BJ (cell line): ENCODE data around the gene IL36RN. TPM values are rescaled to one million over a fixed set of nuclear protein-coding genes. Genes with fewer than 3 reads are reported as not detected.

ENCODE experiments used
- CTCF ChIA-PET: fragments of 350-600 bp; formaldehyde crosslinking; extraction: SDS; loops from one replicate; lab custom pipeline; 2021; ENCODE audit warnings: antibody characterized with exemption, inconsistent platforms; lab: Yijun Ruan, JAX
- POLR2A ChIA-PET: fragments of 300-600 bp; sonication (Branson Sonifier 250); formaldehyde crosslinking; extraction: SDS; loops from one replicate; lab custom pipeline; 2021; ENCODE audit warnings: antibody characterized with exemption; lab: Charles Lee
- DNase-seq: peaks from one replicate; pipeline ENCODE4 v3.0.0-alpha.2; 2011; ENCODE audit warnings: low read depth
- H3K27me3 ChIP-seq: 2 replicates; pipeline ENCODE4 v1.6.0; 2011; ENCODE audit warnings: low read length; ENCODE audit not compliant: control insufficient read depth, insufficient read depth
- H3K36me3 ChIP-seq: 2 replicates; pipeline ENCODE4 v1.5.1; 2011; ENCODE audit warnings: low read length; ENCODE audit not compliant: control insufficient read depth, insufficient read depth
- H3K4me3 ChIP-seq: 2 replicates; pipeline ENCODE4 v1.5.1; 2011; ENCODE audit warnings: low read depth, mild to moderate bottlenecking, control low read depth, low read length
- polyA plus RNA-seq: library from polyadenylated mRNA; depleted of rRNA; stranded (reverse); fragments of >200 nt; gene quantifications from 2 replicates; pipeline ENCODE4 v1.2.3, GENCODE V29; 2011
- TF ChIP-seq, protein P1 (sequence below): IDR thresholded peaks from 2 replicates; pipeline ENCODE4 v1.5.1; 2011; ENCODE audit warnings: low read depth, mild to moderate bottlenecking, control low read depth, inconsistent platforms, low read length, moderate library complexity; ENCODE audit not compliant: insufficient read depth

IL36RN gene
- polyA plus RNA-seq, 1 experiment = not detected

DNA sequence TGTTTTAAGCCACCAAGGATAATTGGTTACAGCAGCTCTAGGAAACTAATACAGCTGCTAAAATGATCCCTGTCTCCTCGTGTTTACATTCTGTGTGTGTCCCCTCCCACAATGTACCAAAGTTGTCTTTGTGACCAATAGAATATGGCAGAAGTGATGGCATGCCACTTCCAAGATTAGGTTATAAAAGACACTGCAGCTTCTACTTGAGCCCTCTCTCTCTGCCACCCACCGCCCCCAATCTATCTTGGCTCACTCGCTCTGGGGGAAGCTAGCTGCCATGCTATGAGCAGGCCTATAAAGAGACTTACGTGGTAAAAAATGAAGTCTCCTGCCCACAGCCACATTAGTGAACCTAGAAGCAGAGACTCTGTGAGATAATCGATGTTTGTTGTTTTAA is 5.3 kb downstream of the IL36RN start:
- CTCF ChIA-PET = interaction anchor here (1.2 kb wide), 1 partner anchor 16 kb away, joined by 3 read pairs; no protein-coding TSS in a partner anchor
- DNase-seq = no peak
- TF ChIP-seq, protein P1, sequence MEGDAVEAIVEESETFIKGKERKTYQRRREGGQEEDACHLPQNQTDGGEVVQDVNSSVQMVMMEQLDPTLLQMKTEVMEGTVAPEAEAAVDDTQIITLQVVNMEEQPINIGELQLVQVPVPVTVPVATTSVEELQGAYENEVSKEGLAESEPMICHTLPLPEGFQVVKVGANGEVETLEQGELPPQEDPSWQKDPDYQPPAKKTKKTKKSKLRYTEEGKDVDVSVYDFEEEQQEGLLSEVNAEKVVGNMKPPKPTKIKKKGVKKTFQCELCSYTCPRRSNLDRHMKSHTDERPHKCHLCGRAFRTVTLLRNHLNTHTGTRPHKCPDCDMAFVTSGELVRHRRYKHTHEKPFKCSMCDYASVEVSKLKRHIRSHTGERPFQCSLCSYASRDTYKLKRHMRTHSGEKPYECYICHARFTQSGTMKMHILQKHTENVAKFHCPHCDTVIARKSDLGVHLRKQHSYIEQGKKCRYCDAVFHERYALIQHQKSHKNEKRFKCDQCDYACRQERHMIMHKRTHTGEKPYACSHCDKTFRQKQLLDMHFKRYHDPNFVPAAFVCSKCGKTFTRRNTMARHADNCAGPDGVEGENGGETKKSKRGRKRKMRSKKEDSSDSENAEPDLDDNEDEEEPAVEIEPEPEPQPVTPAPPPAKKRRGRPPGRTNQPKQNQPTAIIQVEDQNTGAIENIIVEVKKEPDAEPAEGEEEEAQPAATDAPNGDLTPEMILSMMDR = no peak
- no peaks in the 10 kb centered on the region for H3K36me3 ChIP-seq
- POLR2A ChIA-PET = no interaction called here
- H3K4me3 ChIP-seq = no peak overlapping the region
- H3K27me3 ChIP-seq = peaks cover 3% of the 10 kb centered on the region; the same call in 1 of the 2 replicates

DNA sequence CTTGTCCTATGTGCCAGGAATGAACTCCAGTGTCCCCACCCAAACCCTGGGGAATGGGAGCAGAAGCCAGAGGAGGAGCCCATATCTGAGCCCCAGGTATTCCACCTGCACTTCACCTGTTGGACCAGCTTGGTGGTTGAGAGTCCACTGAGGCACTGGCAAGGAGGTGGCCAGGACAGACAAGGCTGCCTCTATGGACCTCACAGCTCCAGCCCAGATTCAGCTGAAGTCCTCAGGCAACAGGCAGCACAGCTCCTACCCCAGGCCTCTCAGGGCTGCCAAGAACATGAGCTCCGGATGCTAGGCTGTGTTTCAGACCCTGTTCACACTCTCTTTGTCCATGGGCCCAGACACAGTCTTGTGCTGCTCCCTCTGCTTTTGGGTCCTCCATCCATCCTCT is 5.9 kb downstream of the IL36RN start:
- ChIA-PET CTCF (interaction anchor here (1.2 kb wide), 1 partner anchor 15 kb away, joined by 3 read pairs; no protein-coding TSS in a partner anchor), POLR2A (no interaction called here)
- H3K4me3 ChIP-seq = no peak overlapping the region
- H3K27me3 ChIP-seq = peaks cover 2% of the 10 kb centered on the region; the same call in 1 of the 2 replicates
- H3K36me3 ChIP-seq = no peaks in the 10 kb centered on the region
- no peak for DNase-seq
- TF ChIP-seq, protein P1 = no peak

DNA sequence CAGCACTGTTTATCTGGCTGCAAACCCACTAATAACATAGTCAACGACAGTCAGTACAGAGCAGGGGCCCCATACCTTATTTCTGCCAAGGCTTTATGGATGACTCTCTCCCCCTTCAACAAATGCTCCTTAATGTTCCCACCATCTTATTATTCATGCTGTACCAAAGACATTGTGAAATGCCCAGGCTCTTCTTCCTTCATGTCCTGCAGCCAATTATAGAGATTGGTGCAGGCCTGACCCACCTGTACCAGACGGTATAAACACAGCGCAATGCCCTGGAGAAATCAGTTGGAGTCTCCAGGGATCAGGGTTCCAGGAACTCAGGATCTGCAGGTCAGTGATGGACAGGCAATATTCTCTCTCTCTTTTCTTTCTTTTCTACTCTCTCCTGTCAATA is 8.7 kb downstream of the IL36RN start, which contains the start of gene IL1F10:
TSS of gene IL1F10 (plus strand) at position 290 of the 400 bp plus-strand sequence. CDS start 4,769 bp downstream, outside the sequence.
- no peak for DNase-seq
- Histone ChIP-seq H3K4me3 (no peak within 1 kb of the TSS), H3K36me3 (no peaks in the 10 kb centered on the region), H3K27me3 (peaks cover under 1% of the 10 kb centered on the region; the same call in 1 of the 2 replicates)
- ChIA-PET POLR2A (no interaction called here), CTCF (interaction anchor here (1.1 to 1.6 kb wide), 2 partner anchors 9 to 15 kb away, joined by 3 to 5 read pairs; partner anchors contain the start of gene IL36RN)
- TF ChIP-seq, protein P1 = no peak

DNA sequence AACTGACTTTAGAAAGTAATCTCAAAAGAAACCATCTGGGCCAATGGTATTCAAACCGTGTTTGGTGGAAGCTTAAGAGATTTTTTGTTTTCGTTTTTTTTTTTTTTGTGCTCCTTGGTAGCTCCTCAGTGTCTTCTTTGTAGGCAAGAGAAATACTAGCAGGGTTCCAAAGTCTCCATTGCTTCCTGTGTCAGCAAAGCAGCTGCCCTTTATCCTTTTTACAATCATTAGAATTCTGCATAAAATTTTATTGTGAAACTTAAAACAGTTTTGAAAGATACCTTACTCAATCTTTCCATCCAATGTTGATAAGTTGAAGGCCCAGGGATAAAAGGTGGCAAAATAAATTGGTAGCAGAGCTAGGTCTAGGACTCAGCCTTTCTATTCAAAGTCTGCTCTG is 9.3 kb downstream of the IL36RN start:
- Histone ChIP-seq H3K27me3 (no peaks in the 10 kb centered on the region), H3K36me3 (no peaks in the 10 kb centered on the region), H3K4me3 (no peak overlapping the region)
- POLR2A ChIA-PET = no interaction called here
- CTCF ChIA-PET = interaction anchor here (1.1 to 1.6 kb wide), 2 partner anchors 9 to 15 kb away, joined by 3 to 5 read pairs; partner anchors contain the start of gene IL36RN
- no peak for DNase-seq
- TF ChIP-seq, protein P1 = no peak

DNA sequence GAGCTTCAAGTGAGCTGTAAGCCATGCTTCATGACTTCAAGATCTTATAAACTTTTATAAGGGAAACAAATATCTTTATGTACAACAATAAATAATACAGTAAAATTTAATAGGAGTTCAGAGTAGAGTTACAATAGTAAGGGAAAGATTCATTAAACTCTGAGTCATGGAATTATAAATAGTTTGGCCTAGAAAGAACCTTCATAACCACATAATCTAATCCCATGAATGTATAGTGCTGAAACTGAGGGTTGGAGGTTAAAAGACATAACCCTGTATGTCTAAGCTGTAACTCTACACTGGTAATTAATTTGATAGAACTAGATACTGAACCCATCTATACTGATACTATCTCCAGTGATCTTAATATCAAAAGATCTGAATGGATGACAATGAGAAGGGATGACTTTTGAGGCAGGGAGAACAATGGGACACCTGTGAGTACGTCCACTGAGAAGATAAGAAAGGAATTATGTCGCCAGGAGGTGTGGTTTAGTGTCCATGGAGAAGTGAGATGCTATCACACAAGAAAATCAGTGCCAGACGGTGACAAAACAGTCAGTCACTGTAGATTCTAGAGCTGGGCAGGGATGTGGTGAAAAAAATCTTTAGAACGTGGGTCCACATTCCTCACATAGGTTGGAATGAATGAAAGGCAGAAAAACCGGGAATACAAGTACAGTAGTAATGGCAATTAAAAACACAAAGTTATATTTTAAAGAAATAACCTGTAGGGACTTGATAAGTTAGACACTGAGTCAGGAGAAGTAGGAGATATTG is 9.9 kb downstream of the IL36RN start:
- ChIA-PET CTCF (interaction anchor here (0.6 to 1.7 kb wide), 4 partner anchors 9 to 14 kb away, joined by 3 to 8 read pairs (median 4); partner anchors contain the start of gene IL36RN), POLR2A (no interaction called here)
- Histone ChIP-seq H3K27me3 (no peaks in the 10 kb centered on the region), H3K4me3 (no peak overlapping the region), H3K36me3 (no peaks in the 10 kb centered on the region)
- no peak for DNase-seq
- TF ChIP-seq, protein P1 = no peak
